ENCODE results near the gene CSTF3.
"Not testable (repeated sequence)": the region's sequence is repeated elsewhere in the genome, so short reads cannot be mapped to it uniquely, and the experiment has no call there.

The CSTF3 gene

GRCh38 chr11:33161120-33162005, at the start of gene CSTF3:
CSTF3 (minus strand) TSS chr11:33161480; CDS start chr11:33161325, 155 bp downstream.
- DNase-seq (ENCODE audit: low spot score): peak; percentile 99

- no peak for DNase-seq (ENCODE audit: low spot score)
Observed at GRCh38 chr11:33208150-33208549, 46.9 kb upstream of the CSTF3 start.

- DNase-seq (ENCODE audit: low spot score): no peak
Observed at GRCh38 chr11:33207408-33207985, 46.2 kb upstream of the CSTF3 start.

- no peak for DNase-seq (ENCODE audit: low spot score)
Observed at GRCh38 chr11:33197915-33198727, 36.8 kb upstream of the CSTF3 start.

GRCh38 chr11:33195462-33196173, 34.3 kb upstream of the CSTF3 start:
- DNase-seq (ENCODE audit: low spot score): no peak

- no peak for DNase-seq (ENCODE audit: low spot score)
Observed at GRCh38 chr11:33194455-33194854, 33.2 kb upstream of the CSTF3 start.

GRCh38 chr11:33191467-33191866, 30.2 kb upstream of the CSTF3 start:
- DNase-seq (ENCODE audit: low spot score): no peak

GRCh38 chr11:33187998-33188722, 26.9 kb upstream of the CSTF3 start:
- no peak for DNase-seq (ENCODE audit: low spot score)

GRCh38 chr11:33185756-33186155, 24.5 kb upstream of the CSTF3 start:
- DNase-seq (ENCODE audit: low spot score): no peak

GRCh38 chr11:33182246-33182878, 21.1 kb upstream of the CSTF3 start:
- DNase-seq (ENCODE audit: low spot score): no peak

GRCh38 chr11:33179348-33179803, 18.1 kb upstream of the CSTF3 start:
- DNase-seq (ENCODE audit: low spot score): no peak

GRCh38 chr11:33178443-33179180, 17.3 kb upstream of the CSTF3 start:
- no peak for DNase-seq (ENCODE audit: low spot score)

GRCh38 chr11:33177676-33178336, 16.5 kb upstream of the CSTF3 start:
- DNase-seq (ENCODE audit: low spot score): no peak

- not testable (repeated sequence) for DNase-seq (ENCODE audit: low spot score)
Observed at GRCh38 chr11:33176760-33177159, 15.5 kb upstream of the CSTF3 start.

- no peak for DNase-seq (ENCODE audit: low spot score)
Observed at GRCh38 chr11:33172996-33173395, 11.7 kb upstream of the CSTF3 start.

GRCh38 chr11:33172345-33172744, 11.1 kb upstream of the CSTF3 start:
- no peak for DNase-seq (ENCODE audit: low spot score)

- no peak for DNase-seq (ENCODE audit: low spot score)
Observed at GRCh38 chr11:33171251-33171650, 10.0 kb upstream of the CSTF3 start.

- no peak for DNase-seq (ENCODE audit: low spot score)
Observed at GRCh38 chr11:33168709-33169200, 7.5 kb upstream of the CSTF3 start.

- DNase-seq (ENCODE audit: low spot score): no peak
Observed at GRCh38 chr11:33162831-33163230, 1.6 kb upstream of the CSTF3 start.

All from cerebellar cortex (tissue), 1 donor.